CD14-positive monocyte (primary cell): ENCODE data around the gene CELF4. TPM values are rescaled to one million over a fixed set of nuclear protein-coding genes. Genes with fewer than 3 reads are reported as not detected.

Source experiments
- DNase-seq, 3 donors: peaks; one replicate each; pipeline ENCODE4 v3.0.0-alpha.2; 2011 to 2022
- H2AFZ ChIP-seq: 2 replicates; pipeline ENCODE4 v1.6.0; 2012; ENCODE audit warnings: mild to moderate bottlenecking, low read depth, low read length, inconsistent platforms; ENCODE audit not compliant: insufficient read depth, poor library complexity, severe bottlenecking
- H3K27ac ChIP-seq, 2 donors: 1 replicate in 1 of 2; 2 replicates in 1 of 2; pipeline ENCODE4 v1.5.1; 2012 to 2013; ENCODE audit warnings: low read length in 2 of 2, control low read depth in 1 of 2, inconsistent platforms in 1 of 2, low read depth in 1 of 2, mild to moderate bottlenecking in 1 of 2
- H3K27me3 ChIP-seq, 2 donors: one replicate each; pipeline versions ENCODE4 v1.6.0 to v1.6.1; 2011 to 2013; ENCODE audit warnings: low read length in 2 of 2; ENCODE audit not compliant: control insufficient read depth in 2 of 2, insufficient read depth in 2 of 2
- H3K36me3 ChIP-seq, 2 donors: replicated peaks in 1 of 2; 1 replicate in 1 of 2; 2 replicates in 1 of 2; pipeline versions ENCODE4 v1.5.1 to v1.6.1; 2012 to 2013; ENCODE audit warnings: low read length in 2 of 2, control low read depth in 1 of 2, inconsistent platforms in 1 of 2, mild to moderate bottlenecking in 1 of 2; ENCODE audit not compliant: insufficient read depth in 2 of 2, control insufficient read depth in 1 of 2
- H3K4me1 ChIP-seq, 2 donors: 1 replicate in 1 of 2; 2 replicates in 1 of 2; pipeline versions ENCODE4 v1.5.1 to v1.6.1; 2012 to 2013; ENCODE audit warnings: low read length in 2 of 2, control low read depth in 1 of 2, inconsistent platforms in 1 of 2, mild to moderate bottlenecking in 1 of 2, moderate library complexity in 1 of 2; ENCODE audit not compliant: insufficient read depth in 2 of 2, control insufficient read depth in 1 of 2
- H3K4me2 ChIP-seq: replicated peaks from 2 replicates; pipeline ENCODE3; 2012; ENCODE audit warnings: low read length, moderate library complexity, mild to moderate bottlenecking; ENCODE audit not compliant: poor library complexity, severe bottlenecking; ENCODE audit errors: extremely low read depth
- H3K4me3 ChIP-seq, 3 experiments: fragments of 200-600 bp in 1 of 3; sonication (generic) in 1 of 3; replicated peaks in 1 of 3; 1 replicate in 2 of 3; 2 replicates in 1 of 3; pipeline ENCODE4 v1.5.1; 2011 to 2013; ENCODE audit warnings: low read length in 3 of 3, mild to moderate bottlenecking in 3 of 3, control low read depth in 2 of 3, low read depth in 2 of 3, inconsistent platforms in 1 of 3, moderate library complexity in 1 of 3
- H3K79me2 ChIP-seq: 2 replicates; pipeline ENCODE4 v1.6.0; 2012; ENCODE audit warnings: mild to moderate bottlenecking, control low read depth, inconsistent platforms, low read length, moderate library complexity; ENCODE audit not compliant: insufficient read depth
- H3K9ac ChIP-seq: 2 replicates; pipeline ENCODE4 v1.6.0; 2017; ENCODE audit warnings: low read length, mild to moderate bottlenecking; ENCODE audit not compliant: insufficient read depth, poor library complexity, severe bottlenecking
- H3K9me3 ChIP-seq, 2 donors: replicated peaks in 1 of 2; 1 replicate in 1 of 2; 2 replicates in 1 of 2; pipeline versions ENCODE4 v1.5.1 to v1.6.1; 2012 to 2013; ENCODE audit warnings: low read length in 2 of 2, control low read depth in 1 of 2; ENCODE audit not compliant: control insufficient read depth in 1 of 2, insufficient read depth in 1 of 2
- H4K20me1 ChIP-seq: 2 replicates; pipeline ENCODE4 v1.6.0; 2012; ENCODE audit warnings: mild to moderate bottlenecking, low read length, control low read depth, moderate library complexity; ENCODE audit not compliant: insufficient read depth
- H3K27ac Mint-ChIP-seq, 7 donors: one replicate each; pipeline ENCODE4 v1.8.0; 2020; ENCODE audit warnings: mild to moderate bottlenecking in 7 of 7, mixed read lengths in 7 of 7, moderate library complexity in 6 of 7, inconsistent platforms in 2 of 7
- H3K27me3 Mint-ChIP-seq, 3 donors: one replicate each; pipeline ENCODE4 v1.8.0; 2021 to 2022; ENCODE audit warnings: low read depth in 3 of 3, mild to moderate bottlenecking in 3 of 3, mixed read lengths in 3 of 3, moderate library complexity in 3 of 3, inconsistent platforms in 1 of 3
- H3K36me3 Mint-ChIP-seq, 2 donors: one replicate each; pipeline ENCODE4 v1.8.0; 2020; ENCODE audit warnings: mixed read lengths in 2 of 2, inconsistent platforms in 1 of 2, mild to moderate bottlenecking in 1 of 2
- H3K4me1 Mint-ChIP-seq: one replicate; pipeline ENCODE4 v1.8.0; 2020; ENCODE audit warnings: mild to moderate bottlenecking, mixed read lengths
- H3K4me3 Mint-ChIP-seq, 2 donors: one replicate each; pipeline ENCODE4 v1.8.0; 2020; ENCODE audit warnings: mild to moderate bottlenecking in 2 of 2, mixed read lengths in 2 of 2, moderate library complexity in 1 of 2
- H3K9me3 Mint-ChIP-seq, 7 donors: one replicate each; pipeline ENCODE4 v1.8.0; 2020 to 2022; ENCODE audit warnings: mixed read lengths in 7 of 7, mild to moderate bottlenecking in 6 of 7, moderate library complexity in 6 of 7, inconsistent platforms in 2 of 7
- WGBS: methylation state at CpG from one replicate; pipeline ENCODE4 v1.1.5; 2013; ENCODE audit warnings: missing lambda C conversion rate; ENCODE audit not compliant: insufficient coverage; 5-methylcytosine and 5-hydroxymethylcytosine counted together
- intact Hi-C, 2 donors: fragments of 100-400 bp; cut with micrococcal nuclease; formaldehyde crosslinking; loops; one replicate each; pipeline versions ENCODE4 v1.15.0 to v1.15.1; 2023
- polyA plus RNA-seq, 3 donors: library from polyadenylated mRNA; depleted of rRNA in 1 of 3; unstranded in 2 of 3; stranded (reverse) in 1 of 3; fragments of 300-500 nt in 2 of 3; fragments of >200 nt in 1 of 3; fragmentation: Illumina TruSeq in 2 of 3; gene quantifications; 1 replicate in 2 of 3; 2 replicates in 1 of 3; pipeline ENCODE4 v1.2.3, GENCODE V29; 2012 to 2021
- TF ChIP-seq, protein P1 (sequence below): fragments of 200-600 bp; IDR thresholded peaks from one replicate; pipeline ENCODE4 v1.8.0; 2022; ENCODE audit warnings: antibody characterized with exemption, mild to moderate bottlenecking

CELF4 gene
- polyA plus RNA-seq, 3 donors: not detected

DNA sequence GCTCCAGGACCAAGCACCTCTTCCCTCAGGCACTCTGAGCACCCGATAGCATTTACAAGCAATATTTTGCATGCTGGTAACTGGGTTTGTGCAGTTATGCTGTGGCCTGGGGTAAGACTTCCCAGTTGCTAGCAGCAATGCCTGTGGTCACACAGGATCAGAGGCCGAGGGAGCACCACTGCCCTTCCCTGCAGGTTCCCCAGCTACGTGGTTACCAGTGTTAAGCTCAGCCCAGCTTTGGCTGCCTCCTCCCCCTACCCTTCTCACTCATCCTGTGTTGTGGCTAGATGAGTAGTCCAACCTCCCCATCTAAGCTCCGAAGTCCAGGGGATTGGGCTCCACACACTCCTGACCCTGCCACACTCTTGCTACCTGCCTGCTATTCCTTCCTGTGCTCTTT, 141.1 kb downstream of the CELF4 start:
- H3K27ac Mint-ChIP-seq: no peak overlapping the region
- H3K4me3 ChIP-seq: no peak overlapping the region
- no peak overlapping the region for H3K27ac ChIP-seq
- no peaks in the 10 kb centered on the region for H3K27me3 ChIP-seq
- WGBS: 83% methylated on average over 1 of the region's 4 CpGs
- intact Hi-C loops: no loop called here
- H3K27me3 Mint-ChIP-seq: peaks cover 3 to 5% (median 4%) of the 10 kb centered on the region in 3 donors
- H3K36me3 Mint-ChIP-seq: no peaks in the 10 kb centered on the region
- H3K9me3 Mint-ChIP-seq: peaks cover 0 to 2% (median 0%) of the 10 kb centered on the region in 7 donors
- no peaks in the 10 kb centered on the region for H3K36me3 ChIP-seq
- no peak overlapping the region for H2AFZ ChIP-seq
- no peak overlapping the region for H3K4me2 ChIP-seq
- no peaks in the 10 kb centered on the region for H3K4me1 Mint-ChIP-seq
- no peaks in the 10 kb centered on the region for H3K79me2 ChIP-seq
- no peak overlapping the region for H3K4me3 Mint-ChIP-seq
- DNase-seq: no peak
- H3K9me3 ChIP-seq: no peaks in the 10 kb centered on the region
- TF ChIP-seq, protein P1, sequence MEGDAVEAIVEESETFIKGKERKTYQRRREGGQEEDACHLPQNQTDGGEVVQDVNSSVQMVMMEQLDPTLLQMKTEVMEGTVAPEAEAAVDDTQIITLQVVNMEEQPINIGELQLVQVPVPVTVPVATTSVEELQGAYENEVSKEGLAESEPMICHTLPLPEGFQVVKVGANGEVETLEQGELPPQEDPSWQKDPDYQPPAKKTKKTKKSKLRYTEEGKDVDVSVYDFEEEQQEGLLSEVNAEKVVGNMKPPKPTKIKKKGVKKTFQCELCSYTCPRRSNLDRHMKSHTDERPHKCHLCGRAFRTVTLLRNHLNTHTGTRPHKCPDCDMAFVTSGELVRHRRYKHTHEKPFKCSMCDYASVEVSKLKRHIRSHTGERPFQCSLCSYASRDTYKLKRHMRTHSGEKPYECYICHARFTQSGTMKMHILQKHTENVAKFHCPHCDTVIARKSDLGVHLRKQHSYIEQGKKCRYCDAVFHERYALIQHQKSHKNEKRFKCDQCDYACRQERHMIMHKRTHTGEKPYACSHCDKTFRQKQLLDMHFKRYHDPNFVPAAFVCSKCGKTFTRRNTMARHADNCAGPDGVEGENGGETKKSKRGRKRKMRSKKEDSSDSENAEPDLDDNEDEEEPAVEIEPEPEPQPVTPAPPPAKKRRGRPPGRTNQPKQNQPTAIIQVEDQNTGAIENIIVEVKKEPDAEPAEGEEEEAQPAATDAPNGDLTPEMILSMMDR: no peak
- H3K4me1 ChIP-seq: no peaks in the 10 kb centered on the region
- H3K9ac ChIP-seq: no peak overlapping the region
- no peaks in the 10 kb centered on the region for H4K20me1 ChIP-seq

DNA sequence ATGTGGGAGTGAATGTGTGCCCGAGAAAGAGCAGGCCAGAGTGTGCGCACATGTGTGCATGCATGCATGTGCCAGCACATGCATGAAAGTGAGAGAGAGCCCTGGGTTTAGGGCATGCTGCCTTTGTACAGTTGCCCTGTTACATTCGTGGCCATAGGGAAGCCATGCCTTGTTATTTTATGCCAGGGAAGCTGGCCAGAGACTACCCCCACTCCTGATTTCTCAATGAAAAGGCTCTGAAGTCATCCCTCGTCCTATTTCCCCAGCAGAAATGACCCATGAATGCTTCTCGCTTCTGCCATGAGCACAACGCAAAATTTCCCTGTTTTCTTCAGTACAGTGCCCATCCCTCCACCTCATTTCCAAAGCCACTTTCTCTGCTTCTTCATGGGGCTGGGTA, 143.0 kb downstream of the CELF4 start:
- Mint-ChIP-seq H3K36me3 (no peaks in the 10 kb centered on the region), H3K4me1 (no peaks in the 10 kb centered on the region), H3K27ac (peak overlapping the region in 1 of 7 donors; percentile 20), H3K9me3 (peaks cover 0 to 2% (median 0%) of the 10 kb centered on the region in 7 donors), H3K4me3 (no peak overlapping the region), H3K27me3 (peaks cover 5% of the 10 kb centered on the region in 3 donors)
- no peak for DNase-seq
- Histone ChIP-seq H2AFZ (no peak overlapping the region), H3K27me3 (no peaks in the 10 kb centered on the region), H3K36me3 (no peaks in the 10 kb centered on the region), H3K4me2 (no peak overlapping the region), H3K4me1 (no peaks in the 10 kb centered on the region), H3K9me3 (no peaks in the 10 kb centered on the region), H3K79me2 (no peaks in the 10 kb centered on the region), H3K27ac (no peak overlapping the region), H3K9ac (no peak overlapping the region), H4K20me1 (no peaks in the 10 kb centered on the region), H3K4me3 (no peak overlapping the region)
- 82% methylated on average over 3 of the region's 6 CpGs for WGBS
- TF ChIP-seq, protein P1: no peak
- intact Hi-C loops: no loop called here
